Lung (tissue), 12 donors: Measurements from ENCODE around the gene SPI1. TPM values are rescaled to one million over a fixed set of nuclear protein-coding genes. Genes with fewer than 3 reads are reported as not detected.

ENCODE experiments used
- ATAC-seq: fragments of 200-7000 bp; cut with Tn5 transposase; one replicate; pipeline ENCODE4 v1.9.1; 2020; ENCODE audit warnings: moderate number of reproducible peaks; ENCODE audit not compliant: insufficient read depth, low FRiP score
- DNase-seq, 3 donors: peaks; one replicate each; pipeline ENCODE4 v3.0.0-alpha.2; 2013 to 2017
- H3K27ac ChIP-seq, 2 donors: one replicate each; pipeline ENCODE4 v1.5.1; 2013; ENCODE audit warnings: mild to moderate bottlenecking in 2 of 2, moderate library complexity in 2 of 2, control low read depth in 1 of 2, inconsistent platforms in 1 of 2, low read depth in 1 of 2, low read length in 1 of 2
- H3K27me3 ChIP-seq, 3 donors: one replicate each; pipeline ENCODE4 v1.5.1; 2013; ENCODE audit warnings: low read length in 2 of 3; ENCODE audit not compliant: control insufficient read depth in 3 of 3, insufficient read depth in 3 of 3
- H3K36me3 ChIP-seq, 4 donors: one replicate each; pipeline ENCODE4 v1.5.1; 2013; ENCODE audit warnings: low read length in 4 of 4, mild to moderate bottlenecking in 1 of 4, moderate library complexity in 1 of 4; ENCODE audit not compliant: control insufficient read depth in 4 of 4, insufficient read depth in 4 of 4
- H3K4me1 ChIP-seq, 5 donors: one replicate each; pipeline ENCODE4 v1.5.1; 2013; ENCODE audit warnings: low read length in 5 of 5, mild to moderate bottlenecking in 2 of 5, moderate library complexity in 1 of 5; ENCODE audit not compliant: control insufficient read depth in 5 of 5, insufficient read depth in 5 of 5
- H3K4me3 ChIP-seq: one replicate; pipeline ENCODE4 v1.5.1; 2013; ENCODE audit warnings: mild to moderate bottlenecking, control low read depth, moderate library complexity
- H3K9ac ChIP-seq, 2 donors: one replicate each; pipeline ENCODE4 v1.5.1; 2013; ENCODE audit warnings: low read length in 2 of 2, control low read depth in 1 of 2; ENCODE audit not compliant: insufficient read depth in 1 of 2
- H3K9me3 ChIP-seq, 4 donors: one replicate each; pipeline ENCODE4 v1.5.1; 2013; ENCODE audit warnings: low read length in 3 of 4, mild to moderate bottlenecking in 1 of 4, moderate library complexity in 1 of 4; ENCODE audit not compliant: control insufficient read depth in 4 of 4, insufficient read depth in 3 of 4
- WGBS, 2 donors: extraction: QIAGEN DNeasy Blood & Tissue Kit; methylation state at CpG; one replicate each; pipeline ENCODE4 v1.1.7; 2013; 5-methylcytosine and 5-hydroxymethylcytosine counted together
- polyA plus RNA-seq, 2 donors: library from polyadenylated mRNA; stranded (reverse); fragments of 200-250 nt; gene quantifications; one replicate each; pipeline ENCODE4 v1.2.1, GENCODE V29; 2013
- total RNA-seq, 2 donors: library from RNA; depleted of rRNA in 1 of 2; stranded (reverse); fragments of >200 nt in 1 of 2; gene quantifications; one replicate each; pipeline ENCODE4 v1.2.1, GENCODE V29; 2014 to 2021
- TF ChIP-seq, protein P1 (sequence below): IDR thresholded peaks from 2 replicates; pipeline ENCODE4 v1.5.1; 2012; ENCODE audit warnings: mild to moderate bottlenecking; ENCODE audit errors: control extremely low read depth, extremely low read depth
- donor health status: control.
- donor health status: control.
- donor health status: Bipolar disorder and iron deficiency.
- donor health status: healthy.
- donor health status: DM: yes; HTN: yes; CAD: no.

Gene SPI1
- total and polyA plus RNA-seq, 4 donors, result 27.6 to 344 (median 156) TPM

DNA sequence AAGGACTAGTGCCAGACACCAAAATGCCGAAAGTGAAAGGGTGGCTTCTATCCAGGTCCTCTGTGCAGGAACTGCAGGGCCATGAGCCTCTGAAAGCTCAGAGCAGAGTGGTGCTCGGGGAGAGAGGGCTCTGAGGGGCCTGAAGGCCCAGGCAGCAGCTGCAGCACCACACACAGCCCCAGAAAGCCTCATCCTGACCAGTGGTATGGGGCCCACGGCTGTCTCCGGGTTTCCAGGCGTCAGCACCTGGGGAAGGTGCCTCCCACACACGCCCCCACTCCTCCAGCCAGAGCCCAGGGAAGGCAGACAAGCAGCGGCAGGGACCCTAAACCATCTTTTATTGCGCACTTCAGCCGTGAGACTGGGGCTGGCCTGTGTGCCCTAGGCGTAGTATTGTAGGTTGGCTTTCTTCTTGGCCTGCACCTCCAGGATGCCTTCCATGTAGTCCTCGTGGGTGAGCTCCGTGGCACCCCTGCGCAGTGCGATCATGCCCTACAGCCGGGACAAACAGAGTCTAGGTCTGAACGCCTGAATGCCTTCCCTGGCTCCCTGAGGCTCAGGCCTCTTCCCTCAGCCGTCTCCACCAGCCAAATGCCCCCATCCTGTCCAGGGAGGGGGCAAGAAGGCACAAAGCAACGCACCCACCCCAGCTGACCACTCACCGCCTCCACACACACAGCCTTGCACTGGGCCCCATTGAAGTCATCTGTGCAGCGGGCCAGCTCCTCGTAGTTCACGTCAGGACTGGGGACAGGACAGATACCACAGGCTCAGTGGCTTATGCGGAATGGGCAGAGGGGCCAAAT, 40.3 kb upstream of the SPI1 start:
- Histone ChIP-seq H3K36me3 (peaks cover 14 to 64% (median 38%) of the 10 kb centered on the region in 4 donors), H3K4me3 (no peak overlapping the region), H3K9me3 (peaks cover 0 to 2% (median 0%) of the 10 kb centered on the region in 4 donors), H3K9ac (no peak overlapping the region), H3K27ac (no peak overlapping the region), H3K4me1 (peaks cover 0 to 17% (median 11%) of the 10 kb centered on the region in 5 donors), H3K27me3 (no peaks in the 10 kb centered on the region)
- TF ChIP-seq, protein P1, sequence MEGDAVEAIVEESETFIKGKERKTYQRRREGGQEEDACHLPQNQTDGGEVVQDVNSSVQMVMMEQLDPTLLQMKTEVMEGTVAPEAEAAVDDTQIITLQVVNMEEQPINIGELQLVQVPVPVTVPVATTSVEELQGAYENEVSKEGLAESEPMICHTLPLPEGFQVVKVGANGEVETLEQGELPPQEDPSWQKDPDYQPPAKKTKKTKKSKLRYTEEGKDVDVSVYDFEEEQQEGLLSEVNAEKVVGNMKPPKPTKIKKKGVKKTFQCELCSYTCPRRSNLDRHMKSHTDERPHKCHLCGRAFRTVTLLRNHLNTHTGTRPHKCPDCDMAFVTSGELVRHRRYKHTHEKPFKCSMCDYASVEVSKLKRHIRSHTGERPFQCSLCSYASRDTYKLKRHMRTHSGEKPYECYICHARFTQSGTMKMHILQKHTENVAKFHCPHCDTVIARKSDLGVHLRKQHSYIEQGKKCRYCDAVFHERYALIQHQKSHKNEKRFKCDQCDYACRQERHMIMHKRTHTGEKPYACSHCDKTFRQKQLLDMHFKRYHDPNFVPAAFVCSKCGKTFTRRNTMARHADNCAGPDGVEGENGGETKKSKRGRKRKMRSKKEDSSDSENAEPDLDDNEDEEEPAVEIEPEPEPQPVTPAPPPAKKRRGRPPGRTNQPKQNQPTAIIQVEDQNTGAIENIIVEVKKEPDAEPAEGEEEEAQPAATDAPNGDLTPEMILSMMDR, result no peak
- DNase-seq (no peak), ATAC-seq (no peak)
- WGBS, 2 donors, result 88 to 90% methylated on average over 23 of the region's 23 CpGs

DNA sequence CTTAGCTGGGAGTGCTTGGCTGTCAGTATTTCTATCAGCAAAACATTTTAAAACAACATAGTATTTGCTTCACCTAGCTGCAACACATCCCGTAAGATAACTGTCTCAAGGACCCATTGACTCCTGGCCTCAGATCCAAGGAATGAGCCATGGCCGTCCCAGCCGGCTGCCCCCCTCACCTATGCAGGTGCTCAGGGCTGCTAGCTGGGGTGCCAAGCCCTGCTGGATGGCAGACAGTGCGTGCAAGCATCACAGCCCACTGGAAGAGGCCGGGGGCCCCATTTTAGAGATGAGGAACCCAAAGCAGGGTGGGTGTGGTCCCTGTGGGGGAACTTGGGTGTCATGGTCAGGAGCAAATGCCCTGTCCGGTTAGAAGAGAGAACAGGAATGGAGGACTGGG, 39.4 kb upstream of the SPI1 start:
- Histone ChIP-seq H3K27ac (peak overlapping the region in 1 of 2 donors; percentile 10), H3K4me3 (no peak overlapping the region), H3K9ac (no peak overlapping the region), H3K4me1 (peaks cover 0 to 18% (median 11%) of the 10 kb centered on the region in 5 donors), H3K36me3 (peaks cover 13 to 63% (median 33%) of the 10 kb centered on the region in 4 donors), H3K27me3 (no peaks in the 10 kb centered on the region), H3K9me3 (peaks cover 0 to 2% (median 0%) of the 10 kb centered on the region in 4 donors)
- ATAC-seq, result no peak
- 84 to 87% methylated on average over 6 of the region's 6 CpGs for WGBS, 2 donors
- TF ChIP-seq, protein P1, result no peak
- no peak for DNase-seq

DNA sequence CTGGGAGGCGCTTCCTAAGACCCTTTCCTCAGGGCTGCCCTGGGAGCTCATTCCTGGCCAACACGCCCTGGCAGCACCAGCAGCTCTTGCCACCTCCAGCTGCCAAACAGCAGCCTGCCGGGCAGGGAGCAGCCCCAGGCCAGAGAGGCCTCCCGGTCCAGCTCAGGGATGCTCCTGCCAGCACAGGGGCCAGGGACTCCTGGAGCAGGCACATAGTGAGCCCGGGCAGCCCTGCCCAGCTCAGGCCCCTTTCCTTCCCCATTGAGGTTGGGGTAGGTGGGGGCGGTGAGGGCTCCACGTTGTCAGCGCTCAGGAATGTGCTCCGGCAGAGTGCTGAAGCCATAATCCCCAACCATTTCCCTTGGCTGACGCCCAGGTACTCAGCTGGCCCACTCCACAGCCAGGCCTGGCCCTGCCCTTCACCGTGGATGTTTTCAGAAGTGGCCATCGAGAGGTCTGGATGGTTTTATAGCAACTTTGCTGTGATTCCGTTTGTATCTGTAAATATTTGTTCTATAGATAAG, 37.7 kb upstream of the SPI1 start:
- TF ChIP-seq, protein P1, result no peak
- WGBS, 2 donors, result 28 to 40% methylated on average over 13 of the region's 13 CpGs
- ATAC-seq, result peak; percentile 84
- H3K27ac ChIP-seq, result peak overlapping the region; percentile 71 to 92
- no peaks in the 10 kb centered on the region for H3K27me3 ChIP-seq
- H3K9ac ChIP-seq, result peak overlapping the region; percentile 3 to 49
- peak; percentile 87 to 92 (median 91) for DNase-seq
- peaks cover 0 to 18% (median 15%) of the 10 kb centered on the region in 5 donors for H3K4me1 ChIP-seq
- no peak overlapping the region for H3K4me3 ChIP-seq
- peaks cover 0 to 2% (median 0%) of the 10 kb centered on the region in 4 donors for H3K9me3 ChIP-seq
- peaks cover 9 to 60% (median 30%) of the 10 kb centered on the region in 4 donors for H3K36me3 ChIP-seq
